SK-N-SH treated with all-trans-retinoic acid at 6 μM for 48 hours (cell line): ENCODE measurements around the gene MLPH.

ENCODE experiments used
- ATAC-seq: fragments of 200-7000 bp; cut with Tn5 transposase; 3 replicates; pipeline ENCODE4 v1.9.1; 2020; ENCODE audit warnings: mild to moderate bottlenecking, moderate library complexity
- ARNTL ChIP-seq: fragments of 450-650 bp; formaldehyde crosslinking; IDR thresholded peaks from 2 replicates; pipeline ENCODE4 v1.5.0; 2020; ENCODE audit warnings: low read depth, mild to moderate bottlenecking, moderate library complexity, borderline replicate concordance
- BACH2 ChIP-seq: fragments of 250-450 bp; sonication (Bioruptor Pico); IDR thresholded peaks from 2 replicates; pipeline ENCODE4 v1.9.0; 2021; ENCODE audit warnings: mild to moderate bottlenecking, borderline replicate concordance
- ESRRG ChIP-seq: fragments of 250-450 bp; sonication (Bioruptor Pico); IDR thresholded peaks from 2 replicates; pipeline ENCODE4 v1.6.1; 2021; ENCODE audit warnings: mild to moderate bottlenecking
- ISL1 ChIP-seq: fragments of 250-450 bp; sonication (Bioruptor Pico); IDR thresholded peaks from 2 replicates; pipeline ENCODE4 v2.1.2; 2022; ENCODE audit warnings: mild to moderate bottlenecking, moderate library complexity
- OSR1 ChIP-seq: fragments of 250-450 bp; sonication (Bioruptor Pico); IDR thresholded peaks from 2 replicates; pipeline ENCODE4 v1.8.0; 2022; ENCODE audit warnings: moderate library complexity, mild to moderate bottlenecking, inconsistent platforms
- RARB ChIP-seq: fragments of 250-450 bp; sonication (Bioruptor Pico); IDR thresholded peaks from 2 replicates; pipeline ENCODE4 v1.8.0; 2021; ENCODE audit warnings: mild to moderate bottlenecking, moderate library complexity
- TCF4 ChIP-seq: fragments of 250-450 bp; sonication (Bioruptor Pico); IDR thresholded peaks from 2 replicates; pipeline ENCODE4 v1.8.0; 2021; ENCODE audit warnings: mild to moderate bottlenecking, moderate library complexity, borderline replicate concordance
- TOX ChIP-seq: fragments of 250-450 bp; sonication (Bioruptor Pico); IDR thresholded peaks from 2 replicates; pipeline ENCODE4 v1.8.0; 2021; ENCODE audit warnings: mild to moderate bottlenecking, moderate library complexity, borderline replicate concordance
- ZC3H10 ChIP-seq: fragments of 250-450 bp; sonication (Bioruptor Pico); IDR thresholded peaks from 2 replicates; pipeline ENCODE4 v1.5.1; 2021; ENCODE audit warnings: mild to moderate bottlenecking, moderate library complexity
- ZFP3 ChIP-seq: fragments of 250-450 bp; sonication (Bioruptor Pico); IDR thresholded peaks from 2 replicates; pipeline ENCODE4 v1.5.0; 2020; ENCODE audit warnings: mild to moderate bottlenecking, moderate library complexity
- ZFP30 ChIP-seq: fragments of 450-650 bp; formaldehyde crosslinking; IDR thresholded peaks from 2 replicates; pipeline ENCODE4 v1.5.0; 2022; ENCODE audit warnings: mild to moderate bottlenecking, moderate library complexity
- ZNF565 ChIP-seq: fragments of 450-650 bp; formaldehyde crosslinking; conservative IDR thresholded peaks from 2 replicates; pipeline ENCODE4 v1.5.0; 2020; ENCODE audit warnings: low read depth, mild to moderate bottlenecking, moderate library complexity
- ZNF70 ChIP-seq: fragments of 450-650 bp; formaldehyde crosslinking; IDR thresholded peaks from 2 replicates; pipeline ENCODE4 v1.5.0; 2020; ENCODE audit warnings: mild to moderate bottlenecking, moderate library complexity
- ZNF8 ChIP-seq: fragments of 450-650 bp; formaldehyde crosslinking; IDR thresholded peaks from 2 replicates; pipeline ENCODE4 v1.5.0; 2020; ENCODE audit warnings: mild to moderate bottlenecking, moderate library complexity
- TF ChIP-seq, protein P1 (sequence below): fragments of 250-450 bp; sonication (Bioruptor Pico); IDR thresholded peaks from 2 replicates; pipeline ENCODE4 v1.5.1; 2020; ENCODE audit warnings: low read depth, mild to moderate bottlenecking, moderate library complexity
- TF ChIP-seq, protein P2 (sequence below): fragments of 250-450 bp; sonication (Bioruptor Pico); IDR thresholded peaks from 2 replicates; pipeline ENCODE4 v1.5.0; 2020; ENCODE audit warnings: mild to moderate bottlenecking, moderate library complexity
- TF ChIP-seq, protein P3 (sequence below): fragments of 250-450 bp; sonication (Bioruptor Pico); IDR thresholded peaks from 2 replicates; pipeline ENCODE4 v1.8.0; 2020; ENCODE audit warnings: mild to moderate bottlenecking, moderate library complexity, borderline replicate concordance
- TF ChIP-seq, protein P4 (sequence below): fragments of 250-450 bp; sonication (Bioruptor Pico); IDR thresholded peaks from 2 replicates; pipeline ENCODE4 v1.5.1; 2021; ENCODE audit warnings: mild to moderate bottlenecking, moderate library complexity
- TF ChIP-seq, protein P5 (sequence below): fragments of 250-450 bp; sonication (Bioruptor Pico); IDR thresholded peaks from 2 replicates; pipeline ENCODE4 v1.8.0; 2021; ENCODE audit warnings: low read depth, mild to moderate bottlenecking, moderate library complexity, borderline replicate concordance

MLPH gene

DNA sequence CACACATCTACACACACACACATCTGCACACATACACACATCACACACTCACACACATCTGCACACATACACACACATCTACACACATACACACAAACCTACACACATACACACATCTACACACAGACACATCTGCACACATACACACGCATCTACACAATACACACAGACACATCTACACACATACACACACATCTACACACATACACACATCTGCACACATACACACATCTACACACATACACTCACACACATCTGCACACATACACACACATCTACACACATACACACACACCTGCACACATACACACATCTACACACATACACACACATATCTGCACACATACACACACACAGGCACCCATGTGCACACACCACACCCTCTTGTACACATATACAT is 78.9 kb downstream of the MLPH start:
- TF ChIP-seq ISL1 (CRISPR knock-in tag) (no peak), ZC3H10 (CRISPR knock-in tag) (no peak), ZFP30 (no peak), OSR1 (no peak), ZNF565 (CRISPR knock-in tag) (no peak)
- TF ChIP-seq, protein P1, sequence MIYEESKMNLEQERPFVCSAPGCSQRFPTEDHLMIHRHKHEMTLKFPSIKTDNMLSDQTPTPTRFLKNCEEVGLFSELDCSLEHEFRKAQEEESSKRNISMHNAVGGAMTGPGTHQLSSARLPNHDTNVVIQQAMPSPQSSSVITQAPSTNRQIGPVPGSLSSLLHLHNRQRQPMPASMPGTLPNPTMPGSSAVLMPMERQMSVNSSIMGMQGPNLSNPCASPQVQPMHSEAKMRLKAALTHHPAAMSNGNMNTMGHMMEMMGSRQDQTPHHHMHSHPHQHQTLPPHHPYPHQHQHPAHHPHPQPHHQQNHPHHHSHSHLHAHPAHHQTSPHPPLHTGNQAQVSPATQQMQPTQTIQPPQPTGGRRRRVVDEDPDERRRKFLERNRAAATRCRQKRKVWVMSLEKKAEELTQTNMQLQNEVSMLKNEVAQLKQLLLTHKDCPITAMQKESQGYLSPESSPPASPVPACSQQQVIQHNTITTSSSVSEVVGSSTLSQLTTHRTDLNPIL (CRISPR knock-in tag) = no peak
- TF ChIP-seq, protein P2, sequence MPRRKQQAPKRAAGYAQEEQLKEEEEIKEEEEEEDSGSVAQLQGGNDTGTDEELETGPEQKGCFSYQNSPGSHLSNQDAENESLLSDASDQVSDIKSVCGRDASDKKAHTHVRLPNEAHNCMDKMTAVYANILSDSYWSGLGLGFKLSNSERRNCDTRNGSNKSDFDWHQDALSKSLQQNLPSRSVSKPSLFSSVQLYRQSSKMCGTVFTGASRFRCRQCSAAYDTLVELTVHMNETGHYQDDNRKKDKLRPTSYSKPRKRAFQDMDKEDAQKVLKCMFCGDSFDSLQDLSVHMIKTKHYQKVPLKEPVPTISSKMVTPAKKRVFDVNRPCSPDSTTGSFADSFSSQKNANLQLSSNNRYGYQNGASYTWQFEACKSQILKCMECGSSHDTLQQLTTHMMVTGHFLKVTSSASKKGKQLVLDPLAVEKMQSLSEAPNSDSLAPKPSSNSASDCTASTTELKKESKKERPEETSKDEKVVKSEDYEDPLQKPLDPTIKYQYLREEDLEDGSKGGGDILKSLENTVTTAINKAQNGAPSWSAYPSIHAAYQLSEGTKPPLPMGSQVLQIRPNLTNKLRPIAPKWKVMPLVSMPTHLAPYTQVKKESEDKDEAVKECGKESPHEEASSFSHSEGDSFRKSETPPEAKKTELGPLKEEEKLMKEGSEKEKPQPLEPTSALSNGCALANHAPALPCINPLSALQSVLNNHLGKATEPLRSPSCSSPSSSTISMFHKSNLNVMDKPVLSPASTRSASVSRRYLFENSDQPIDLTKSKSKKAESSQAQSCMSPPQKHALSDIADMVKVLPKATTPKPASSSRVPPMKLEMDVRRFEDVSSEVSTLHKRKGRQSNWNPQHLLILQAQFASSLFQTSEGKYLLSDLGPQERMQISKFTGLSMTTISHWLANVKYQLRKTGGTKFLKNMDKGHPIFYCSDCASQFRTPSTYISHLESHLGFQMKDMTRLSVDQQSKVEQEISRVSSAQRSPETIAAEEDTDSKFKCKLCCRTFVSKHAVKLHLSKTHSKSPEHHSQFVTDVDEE (CRISPR knock-in tag) = no peak
- no peak for ATAC-seq

DNA sequence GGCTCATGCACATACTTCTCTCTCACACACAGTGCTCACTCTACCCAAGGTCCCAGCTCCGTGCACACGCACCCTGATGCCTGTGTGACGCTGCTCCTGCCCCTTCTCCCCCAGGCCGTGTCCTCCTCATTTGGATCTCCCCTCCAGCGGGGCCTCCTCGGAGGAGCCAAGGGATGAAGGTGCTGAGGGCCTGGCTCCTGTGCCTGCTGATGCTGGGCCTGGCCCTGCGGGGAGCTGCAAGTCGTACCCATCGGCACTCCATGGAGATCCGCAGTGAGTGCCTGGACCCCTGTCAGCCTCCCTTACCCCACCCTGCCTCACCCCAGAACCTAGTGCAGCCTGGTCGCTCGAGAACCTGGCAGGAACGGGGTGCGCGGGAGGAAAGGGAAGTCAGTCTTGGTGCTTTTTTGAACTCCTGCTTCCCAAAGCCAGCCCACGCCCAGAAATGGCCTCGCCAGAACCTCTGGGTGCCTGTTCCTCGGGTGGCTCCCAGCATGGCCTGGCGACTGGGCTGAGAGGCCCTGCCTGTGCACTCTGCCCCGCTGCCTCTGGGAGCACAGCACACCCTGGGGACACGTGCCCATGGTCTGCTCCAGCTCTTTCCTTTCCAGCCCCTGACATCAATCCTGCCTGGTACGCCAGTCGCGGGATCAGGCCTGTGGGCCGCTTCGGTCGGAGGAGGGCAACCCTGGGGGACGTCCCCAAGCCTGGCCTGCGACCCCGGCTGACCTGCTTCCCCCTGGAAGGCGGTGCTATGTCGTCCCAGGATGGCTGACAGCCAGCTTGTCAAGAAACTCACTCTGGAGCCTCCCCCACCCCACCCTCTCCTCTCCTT is 79.6 kb downstream of the MLPH start, which contains the start of gene PRLH:
TSS of gene PRLH (plus strand) at position 174 of the 835 bp plus-strand sequence. CDS start at position 174, 0 bp downstream.
- ATAC-seq = no peak
- TF ChIP-seq OSR1 (no peak), ZFP30 (no peak), BACH2 (CRISPR knock-in tag) (no peak), ESRRG (CRISPR knock-in tag) (no peak), TOX (CRISPR knock-in tag) (no peak), ISL1 (CRISPR knock-in tag) (no peak), ZC3H10 (CRISPR knock-in tag) (no peak), ZFP3 (no peak), TCF4 (CRISPR knock-in tag) (no peak), ZNF70 (no peak), ARNTL (CRISPR knock-in tag) (no peak), RARB (CRISPR knock-in tag) (no peak), ZNF8 (CRISPR knock-in tag) (no peak)
- TF ChIP-seq, protein P3, sequence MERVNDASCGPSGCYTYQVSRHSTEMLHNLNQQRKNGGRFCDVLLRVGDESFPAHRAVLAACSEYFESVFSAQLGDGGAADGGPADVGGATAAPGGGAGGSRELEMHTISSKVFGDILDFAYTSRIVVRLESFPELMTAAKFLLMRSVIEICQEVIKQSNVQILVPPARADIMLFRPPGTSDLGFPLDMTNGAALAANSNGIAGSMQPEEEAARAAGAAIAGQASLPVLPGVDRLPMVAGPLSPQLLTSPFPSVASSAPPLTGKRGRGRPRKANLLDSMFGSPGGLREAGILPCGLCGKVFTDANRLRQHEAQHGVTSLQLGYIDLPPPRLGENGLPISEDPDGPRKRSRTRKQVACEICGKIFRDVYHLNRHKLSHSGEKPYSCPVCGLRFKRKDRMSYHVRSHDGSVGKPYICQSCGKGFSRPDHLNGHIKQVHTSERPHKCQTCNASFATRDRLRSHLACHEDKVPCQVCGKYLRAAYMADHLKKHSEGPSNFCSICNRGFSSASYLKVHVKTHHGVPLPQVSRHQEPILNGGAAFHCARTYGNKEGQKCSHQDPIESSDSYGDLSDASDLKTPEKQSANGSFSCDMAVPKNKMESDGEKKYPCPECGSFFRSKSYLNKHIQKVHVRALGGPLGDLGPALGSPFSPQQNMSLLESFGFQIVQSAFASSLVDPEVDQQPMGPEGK (CRISPR knock-in tag) = no peak
- TF ChIP-seq, protein P1 (CRISPR knock-in tag) = no peak
- TF ChIP-seq, protein P4, sequence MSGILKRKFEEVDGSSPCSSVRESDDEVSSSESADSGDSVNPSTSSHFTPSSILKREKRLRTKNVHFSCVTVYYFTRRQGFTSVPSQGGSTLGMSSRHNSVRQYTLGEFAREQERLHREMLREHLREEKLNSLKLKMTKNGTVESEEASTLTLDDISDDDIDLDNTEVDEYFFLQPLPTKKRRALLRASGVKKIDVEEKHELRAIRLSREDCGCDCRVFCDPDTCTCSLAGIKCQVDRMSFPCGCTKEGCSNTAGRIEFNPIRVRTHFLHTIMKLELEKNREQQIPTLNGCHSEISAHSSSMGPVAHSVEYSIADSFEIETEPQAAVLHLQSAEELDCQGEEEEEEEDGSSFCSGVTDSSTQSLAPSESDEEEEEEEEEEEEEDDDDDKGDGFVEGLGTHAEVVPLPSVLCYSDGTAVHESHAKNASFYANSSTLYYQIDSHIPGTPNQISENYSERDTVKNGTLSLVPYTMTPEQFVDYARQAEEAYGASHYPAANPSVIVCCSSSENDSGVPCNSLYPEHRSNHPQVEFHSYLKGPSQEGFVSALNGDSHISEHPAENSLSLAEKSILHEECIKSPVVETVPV = no peak
- TF ChIP-seq, protein P2 (CRISPR knock-in tag) = no peak
- TF ChIP-seq, protein P5, sequence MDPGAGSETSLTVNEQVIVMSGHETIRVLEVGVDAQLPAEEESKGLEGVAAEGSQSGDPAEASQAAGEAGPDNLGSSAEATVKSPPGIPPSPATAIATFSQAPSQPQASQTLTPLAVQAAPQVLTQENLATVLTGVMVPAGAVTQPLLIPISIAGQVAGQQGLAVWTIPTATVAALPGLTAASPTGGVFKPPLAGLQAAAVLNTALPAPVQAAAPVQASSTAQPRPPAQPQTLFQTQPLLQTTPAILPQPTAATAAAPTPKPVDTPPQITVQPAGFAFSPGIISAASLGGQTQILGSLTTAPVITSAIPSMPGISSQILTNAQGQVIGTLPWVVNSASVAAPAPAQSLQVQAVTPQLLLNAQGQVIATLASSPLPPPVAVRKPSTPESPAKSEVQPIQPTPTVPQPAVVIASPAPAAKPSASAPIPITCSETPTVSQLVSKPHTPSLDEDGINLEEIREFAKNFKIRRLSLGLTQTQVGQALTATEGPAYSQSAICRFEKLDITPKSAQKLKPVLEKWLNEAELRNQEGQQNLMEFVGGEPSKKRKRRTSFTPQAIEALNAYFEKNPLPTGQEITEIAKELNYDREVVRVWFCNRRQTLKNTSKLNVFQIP (CRISPR knock-in tag) = no peak
